GM13977 (cell line): Measurements from ENCODE around the gene TGFBR2.
"Not testable (repeated sequence)": the region's sequence is repeated elsewhere in the genome, so short reads cannot be mapped to it uniquely, and the experiment has no call there.

ENCODE experiments used
- DNase-seq: peaks from one replicate; pipeline ENCODE4 v3.0.0; 2012; ENCODE audit warnings: low spot score
- in situ Hi-C: fragments of 300-500 bp; cut with MboI; formaldehyde crosslinking; loops from one replicate; pipeline ENCODE4 v1.12.0; 2022; ENCODE audit warnings: low sequenced_read_pairs, low pct_unique_long_range_greater_than_20kb, mixed read lengths, inconsistent platforms; ENCODE audit not compliant: unreplicated experiment
- TF ChIP-seq, protein P1 (sequence below): IDR thresholded peaks from 2 replicates; pipeline ENCODE4 v1.5.1; 2012; ENCODE audit warnings: mild to moderate bottlenecking, control low read depth; ENCODE audit not compliant: insufficient read depth; ENCODE audit errors: extremely low read depth, missing control alignments

Gene TGFBR2

DNA sequence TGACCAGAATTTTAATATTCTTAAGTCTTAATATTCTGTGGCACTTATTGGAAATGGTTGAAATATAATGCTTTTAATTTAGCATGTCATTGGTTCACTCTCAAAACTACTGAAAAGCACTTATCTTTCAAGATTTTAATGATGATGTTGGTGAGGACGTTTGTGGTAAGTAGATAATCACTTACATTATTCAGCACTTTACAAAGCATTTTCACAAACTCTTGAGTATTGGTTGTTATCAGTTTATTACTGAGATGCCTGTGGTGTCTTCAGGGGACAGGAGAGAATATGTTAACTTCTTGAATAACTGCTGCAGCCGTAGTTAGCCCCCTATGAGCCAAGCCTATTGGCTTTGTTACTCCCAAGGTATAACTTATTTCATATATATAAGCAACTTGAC, 15.2 kb downstream of the TGFBR2 start:
- TF ChIP-seq, protein P1, sequence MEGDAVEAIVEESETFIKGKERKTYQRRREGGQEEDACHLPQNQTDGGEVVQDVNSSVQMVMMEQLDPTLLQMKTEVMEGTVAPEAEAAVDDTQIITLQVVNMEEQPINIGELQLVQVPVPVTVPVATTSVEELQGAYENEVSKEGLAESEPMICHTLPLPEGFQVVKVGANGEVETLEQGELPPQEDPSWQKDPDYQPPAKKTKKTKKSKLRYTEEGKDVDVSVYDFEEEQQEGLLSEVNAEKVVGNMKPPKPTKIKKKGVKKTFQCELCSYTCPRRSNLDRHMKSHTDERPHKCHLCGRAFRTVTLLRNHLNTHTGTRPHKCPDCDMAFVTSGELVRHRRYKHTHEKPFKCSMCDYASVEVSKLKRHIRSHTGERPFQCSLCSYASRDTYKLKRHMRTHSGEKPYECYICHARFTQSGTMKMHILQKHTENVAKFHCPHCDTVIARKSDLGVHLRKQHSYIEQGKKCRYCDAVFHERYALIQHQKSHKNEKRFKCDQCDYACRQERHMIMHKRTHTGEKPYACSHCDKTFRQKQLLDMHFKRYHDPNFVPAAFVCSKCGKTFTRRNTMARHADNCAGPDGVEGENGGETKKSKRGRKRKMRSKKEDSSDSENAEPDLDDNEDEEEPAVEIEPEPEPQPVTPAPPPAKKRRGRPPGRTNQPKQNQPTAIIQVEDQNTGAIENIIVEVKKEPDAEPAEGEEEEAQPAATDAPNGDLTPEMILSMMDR = no peak
- in situ Hi-C loops = no loop called here
- DNase-seq = no peak

DNA sequence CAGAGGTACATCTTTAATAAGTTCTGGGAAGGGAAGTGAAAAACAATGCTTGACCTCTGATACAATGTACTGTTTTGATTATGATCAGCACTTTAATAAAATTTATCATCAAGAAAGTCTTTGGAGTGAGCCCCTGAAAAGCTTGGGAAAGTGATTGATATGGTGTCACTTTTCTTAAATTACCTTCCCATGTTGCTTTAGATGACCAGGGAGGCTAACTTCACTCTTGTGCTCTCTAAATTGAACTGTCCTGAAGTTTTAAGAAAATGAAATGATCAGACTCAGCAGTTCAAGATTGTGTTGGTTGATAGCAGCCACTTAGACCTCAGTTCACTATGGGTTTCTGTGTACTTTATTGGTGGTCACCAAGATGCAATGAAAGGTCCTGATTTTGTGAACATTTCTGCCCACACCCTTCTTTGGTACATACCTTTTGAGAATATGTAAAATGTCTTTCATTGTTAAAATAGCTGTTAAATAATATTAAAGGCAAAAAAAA, 15.7 kb downstream of the TGFBR2 start:
- in situ Hi-C loops = no loop called here
- TF ChIP-seq, protein P1 = no peak
- no peak for DNase-seq

DNA sequence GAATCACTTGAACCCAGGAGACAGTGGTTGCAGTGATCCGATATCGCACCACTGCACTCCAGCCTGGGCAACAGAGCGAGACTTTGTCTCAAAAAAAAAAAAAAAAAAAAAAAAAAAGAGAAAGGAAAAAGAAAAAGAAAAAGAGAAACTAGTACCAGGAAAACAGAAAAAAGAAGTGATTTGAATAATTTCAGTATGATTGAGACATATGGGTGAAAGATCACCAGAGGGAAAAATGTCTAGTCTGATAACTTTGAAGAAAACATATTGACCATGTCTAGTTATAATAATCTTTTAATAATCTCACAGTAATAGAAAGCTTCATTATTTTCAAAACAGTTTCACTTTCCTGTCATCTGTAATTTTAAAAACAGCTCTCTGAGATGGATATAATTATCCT, 16.4 kb downstream of the TGFBR2 start:
- no peak for DNase-seq
- in situ Hi-C loops = no loop called here
- TF ChIP-seq, protein P1 = no peak

DNA sequence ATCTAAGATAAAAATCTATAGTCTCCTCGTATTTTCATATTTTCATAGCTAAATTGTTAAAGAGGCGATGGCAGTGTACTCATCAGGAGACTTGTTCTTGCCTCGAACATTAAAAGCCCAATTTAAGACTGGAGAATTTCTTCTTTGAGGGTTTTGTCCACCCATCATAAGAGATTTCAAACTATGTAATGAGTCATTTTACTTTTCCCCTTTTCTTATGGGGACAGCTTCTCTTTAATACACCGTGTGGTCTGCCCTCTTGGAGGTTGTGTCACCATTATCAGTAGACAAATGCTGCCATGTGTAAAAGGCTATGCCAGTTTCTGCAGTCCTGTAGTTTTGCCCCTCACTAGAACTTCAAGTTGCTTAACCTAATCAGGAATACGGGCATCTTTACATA, 16.9 kb downstream of the TGFBR2 start:
- in situ Hi-C loops = no loop called here
- no peak for DNase-seq
- TF ChIP-seq, protein P1 = no peak

DNA sequence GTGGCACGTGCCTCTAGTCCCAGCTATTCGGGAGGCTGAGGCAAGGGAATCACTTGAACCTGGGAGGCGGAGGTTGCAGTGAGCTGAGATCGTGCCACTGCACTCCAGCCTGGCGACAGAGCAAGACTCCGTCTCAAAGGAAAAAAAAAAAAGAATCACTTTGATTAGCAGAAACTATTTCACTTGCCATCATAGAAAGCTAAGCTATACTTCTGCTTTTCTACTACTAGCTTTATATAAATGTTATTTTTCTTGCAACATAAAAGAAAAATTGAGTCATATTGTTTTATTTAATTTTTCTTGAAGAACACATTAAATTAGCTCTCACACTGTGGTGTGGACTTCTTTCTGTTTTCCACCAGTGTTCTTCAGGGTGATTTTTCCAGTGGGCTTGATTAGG, 18.1 kb downstream of the TGFBR2 start:
- in situ Hi-C loops, DNase-seq: not testable (repeated sequence)

DNA sequence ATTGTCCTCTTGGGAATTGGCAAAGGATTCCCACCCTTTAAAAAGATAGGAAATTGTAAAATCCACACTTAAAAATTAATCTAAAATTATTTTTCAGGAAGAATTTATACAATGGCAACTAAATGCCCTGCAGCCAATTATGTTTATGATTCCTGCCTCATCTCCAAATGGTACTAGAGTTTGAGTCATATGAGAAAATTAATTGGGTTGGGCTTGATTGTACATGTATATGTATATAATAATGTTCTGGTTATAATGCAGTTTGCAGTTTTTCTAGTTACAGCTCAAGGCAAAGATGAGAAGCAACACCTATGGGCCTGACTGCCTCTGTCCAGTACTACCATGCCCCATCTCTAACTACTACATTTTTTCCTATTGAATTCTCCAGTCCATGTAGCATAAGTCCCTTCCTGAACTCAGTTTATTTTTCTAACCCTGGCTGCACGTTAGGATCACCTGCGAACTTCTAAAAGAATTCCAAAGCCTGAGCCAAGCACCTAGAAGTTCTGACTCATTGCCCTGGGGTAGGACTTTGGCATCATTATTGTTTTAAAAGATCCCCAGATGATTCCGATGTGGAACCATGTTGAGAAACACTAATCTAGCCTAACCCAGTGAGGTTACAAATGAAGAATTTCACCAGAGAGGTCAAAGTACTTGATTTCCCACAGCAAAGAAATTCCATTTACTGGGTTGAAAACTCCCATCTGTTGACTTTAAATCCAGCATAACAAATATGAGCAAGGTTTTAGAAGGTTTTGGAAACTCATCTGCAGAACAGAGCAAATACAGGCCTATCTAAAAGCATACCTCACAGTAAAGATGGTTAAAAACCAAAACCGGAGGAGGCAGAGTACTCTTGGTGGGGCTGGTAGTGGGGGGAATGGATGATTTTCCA, 19.4 kb downstream of the TGFBR2 start:
- DNase-seq = no peak
- TF ChIP-seq, protein P1 = no peak
- in situ Hi-C loops = no loop called here

DNA sequence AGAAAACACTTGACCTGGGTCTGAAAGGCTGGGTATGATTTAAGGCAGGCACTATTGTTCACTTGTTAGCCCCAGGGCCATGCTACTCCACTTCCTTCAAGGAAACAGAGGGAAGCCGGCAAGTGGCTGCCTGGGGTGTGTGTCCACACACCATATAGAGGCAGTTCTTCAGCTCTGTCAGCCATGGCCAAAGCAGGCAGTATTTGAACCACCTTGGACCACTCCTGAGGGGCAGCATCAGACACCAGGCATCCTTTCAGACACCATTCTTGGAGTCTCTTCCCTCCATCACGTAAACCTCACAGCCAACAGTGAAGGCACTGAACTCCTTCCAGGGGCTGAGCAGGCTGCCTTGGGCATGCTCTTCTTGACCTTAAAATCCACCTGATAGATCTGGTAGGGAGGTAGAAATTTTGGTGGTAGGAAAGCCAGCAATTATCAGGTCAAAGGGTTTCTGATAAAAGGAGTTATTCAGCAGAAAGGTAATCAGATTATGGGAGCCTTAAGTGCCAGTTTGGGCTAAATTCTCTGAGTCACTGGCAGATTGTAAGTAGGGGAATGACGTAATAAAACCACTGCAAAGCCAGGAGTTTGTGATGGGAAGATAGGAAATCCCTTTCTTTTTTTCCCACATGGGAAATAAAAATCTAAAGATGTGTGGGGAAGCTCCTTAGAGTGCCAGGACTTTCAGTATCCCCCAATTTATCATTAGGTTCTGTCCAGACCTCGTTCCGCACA, 20.2 kb downstream of the TGFBR2 start:
- in situ Hi-C loops = no loop called here
- no peak for DNase-seq
- TF ChIP-seq, protein P1 = no peak
